HG02610 (cell line): ENCODE measurements around the gene SNX33.

Experiments
- ATAC-seq: cut with Tn5 transposase; IDR thresholded peaks from one replicate; pipeline ENCODE4 v1.9.1; 2021; ENCODE audit warnings: mild to moderate bottlenecking, moderate library complexity; ENCODE audit not compliant: unreplicated experiment

The SNX33 gene

DNA sequence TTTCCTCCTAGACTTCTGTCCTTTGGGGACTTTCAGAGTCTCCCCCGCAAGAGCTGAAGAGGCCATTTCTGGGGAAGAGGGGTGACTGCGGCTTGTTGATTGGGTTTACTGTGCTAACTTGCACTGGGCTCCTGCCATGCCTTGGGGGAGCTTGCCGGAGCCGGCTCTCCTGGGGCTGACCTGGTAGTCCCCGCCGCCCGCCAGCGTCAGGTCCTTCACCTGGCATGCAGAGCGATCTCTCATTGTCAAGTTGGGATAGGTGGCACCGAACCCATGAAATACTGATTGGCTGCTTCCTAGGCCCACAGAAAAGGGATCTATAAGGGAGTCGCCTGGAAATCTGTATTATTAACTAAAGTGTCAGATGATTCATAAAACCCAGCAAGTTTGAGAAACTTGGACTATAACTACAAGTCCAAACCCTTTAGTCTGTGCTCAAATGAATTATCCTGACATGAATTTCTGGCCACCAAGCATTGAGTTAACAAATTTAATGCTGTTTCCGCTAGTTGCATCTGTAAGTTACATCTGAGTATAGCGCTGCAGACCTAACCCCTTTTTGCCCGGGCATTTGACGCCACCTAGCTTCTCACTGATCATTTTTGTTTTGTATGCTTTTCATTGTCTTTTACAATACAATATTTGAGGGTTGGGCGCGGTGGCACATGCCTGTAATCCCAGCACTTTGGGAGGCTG lies 7.1 kb upstream of the SNX33 start:
- ATAC-seq: peak; percentile 26

DNA sequence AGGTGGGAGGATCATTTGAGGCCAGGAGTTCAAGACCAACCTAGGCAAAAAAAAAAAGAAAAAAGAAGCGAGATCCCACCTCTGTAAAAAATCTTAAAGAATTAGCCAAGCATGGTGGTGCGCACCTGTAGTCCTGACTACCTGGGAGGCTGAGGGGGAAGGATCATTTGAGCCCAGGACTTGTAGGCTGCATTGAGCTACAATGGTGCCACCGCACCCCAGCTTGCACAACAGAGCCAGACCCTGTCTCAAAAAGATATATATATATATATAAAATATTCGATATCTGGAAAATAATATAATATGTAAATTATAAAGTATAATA lies 6.6 kb upstream of the SNX33 start:
- ATAC-seq: no peak

GRCh38 chr15:75641603-75642002 lies 6.1 kb upstream of the SNX33 start:
- no peak for ATAC-seq

- no peak for ATAC-seq
Measured at GRCh38 chr15:75644376-75644775, 3.3 kb upstream of the SNX33 start.

GRCh38 chr15:75646112-75646943 lies 1.4 kb upstream of the SNX33 start:
- ATAC-seq: no peak

- no peak for ATAC-seq
Measured at GRCh38 chr15:75646944-75647364, 758 bp upstream of the SNX33 start.

DNA sequence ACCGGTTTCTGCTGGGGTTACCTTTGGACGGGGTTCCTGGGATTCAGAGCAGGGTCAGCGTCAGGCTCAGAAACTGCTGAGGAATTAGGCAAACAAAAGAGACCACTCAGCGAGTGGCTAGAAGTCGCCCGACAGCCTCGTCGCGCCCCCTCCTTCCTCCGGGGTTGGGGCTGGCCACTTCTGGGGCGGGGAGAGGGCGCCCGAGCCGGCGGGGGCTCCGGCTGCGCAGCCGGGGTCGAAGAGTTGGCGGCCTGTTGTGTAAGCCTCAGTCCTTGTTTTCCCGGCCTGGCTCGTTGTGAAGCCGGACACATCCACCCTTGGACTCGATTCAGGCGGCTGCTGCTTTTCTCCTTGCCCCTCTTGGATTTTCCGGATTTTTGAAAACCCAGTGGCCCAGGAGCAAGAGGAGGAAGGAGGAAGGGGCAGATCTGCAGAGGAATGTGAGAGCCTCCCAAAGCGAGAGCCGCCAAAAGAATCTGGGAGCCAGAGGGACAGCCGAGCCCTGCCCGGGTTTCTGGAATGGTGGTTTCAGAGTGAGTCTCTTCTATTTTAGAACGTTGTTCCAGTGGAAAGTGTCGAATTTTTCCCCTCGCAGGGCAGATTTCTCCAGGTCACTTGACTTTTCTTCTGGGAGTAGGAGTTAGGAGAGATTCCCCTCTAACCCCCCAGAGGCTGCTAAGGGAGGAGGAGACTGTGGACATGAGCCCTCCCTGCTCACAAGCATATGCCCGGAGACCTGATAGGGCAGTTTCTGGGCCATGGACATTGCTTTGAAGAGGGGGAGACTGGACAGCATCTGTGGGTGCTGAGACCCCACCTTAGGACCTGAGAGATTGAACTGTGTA lies 666 bp downstream of the SNX33 start:
- no peak for ATAC-seq

- no peak for ATAC-seq
Measured at GRCh38 chr15:75649045-75649761, 1.5 kb downstream of the SNX33 start.

DNA sequence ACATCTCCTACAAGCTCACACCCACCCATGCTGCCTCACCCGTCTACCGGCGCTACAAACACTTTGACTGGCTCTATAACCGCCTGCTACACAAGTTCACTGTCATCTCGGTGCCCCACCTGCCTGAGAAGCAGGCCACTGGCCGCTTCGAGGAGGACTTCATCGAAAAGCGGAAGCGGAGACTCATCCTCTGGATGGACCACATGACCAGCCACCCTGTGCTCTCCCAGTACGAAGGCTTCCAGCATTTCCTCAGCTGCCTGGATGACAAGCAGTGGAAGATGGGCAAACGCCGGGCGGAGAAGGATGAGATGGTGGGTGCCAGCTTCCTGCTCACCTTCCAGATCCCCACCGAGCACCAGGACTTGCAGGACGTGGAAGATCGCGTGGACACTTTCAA lies 2.1 kb downstream of the SNX33 start:
- no peak for ATAC-seq

DNA sequence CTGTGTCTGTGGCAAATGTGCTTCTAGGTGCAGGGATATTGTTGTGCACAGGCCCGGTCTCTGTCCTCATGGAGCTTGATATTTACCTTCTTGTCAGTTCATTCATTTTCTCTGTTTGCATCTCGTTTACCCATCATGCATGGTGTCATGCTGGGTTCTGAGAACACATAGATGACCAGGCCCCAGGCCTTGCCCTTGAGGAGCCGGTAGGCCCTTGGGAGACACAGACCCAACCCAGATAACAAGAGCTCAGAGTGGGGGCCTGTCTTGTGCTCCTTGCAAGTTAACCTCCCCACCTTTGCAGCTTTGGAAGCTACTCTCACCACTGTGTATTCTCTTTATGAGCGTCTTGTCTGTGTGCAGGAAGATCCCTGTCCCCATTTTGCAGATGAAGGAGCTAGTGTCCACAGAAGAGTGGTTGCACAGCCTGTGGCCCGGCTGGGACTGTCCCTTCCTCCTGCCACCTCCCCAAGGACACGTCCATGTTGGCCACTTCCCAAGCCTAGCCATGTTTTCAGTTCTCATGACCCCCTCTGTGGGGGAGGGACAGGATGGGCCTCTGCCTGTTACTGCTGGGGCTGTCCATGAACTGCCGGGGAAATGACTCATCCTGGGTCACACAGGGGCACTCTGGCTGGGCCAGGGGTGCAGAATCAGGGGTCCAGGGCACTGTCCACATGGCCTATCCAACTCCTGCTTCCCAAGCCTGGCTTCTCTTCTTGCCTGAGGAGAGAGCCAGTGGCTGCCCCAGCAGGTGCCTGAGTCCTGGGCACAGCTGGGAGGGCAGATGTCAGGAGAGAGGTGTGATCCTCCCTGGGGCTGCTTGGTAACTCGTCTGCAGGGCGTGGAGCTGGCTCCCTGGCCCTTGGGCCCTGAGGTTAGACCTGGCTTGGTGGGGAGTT lies 3.4 kb downstream of the SNX33 start:
- no peak for ATAC-seq

GRCh38 chr15:75651810-75652543 lies 4.3 kb downstream of the SNX33 start:
- ATAC-seq: no peak

DNA sequence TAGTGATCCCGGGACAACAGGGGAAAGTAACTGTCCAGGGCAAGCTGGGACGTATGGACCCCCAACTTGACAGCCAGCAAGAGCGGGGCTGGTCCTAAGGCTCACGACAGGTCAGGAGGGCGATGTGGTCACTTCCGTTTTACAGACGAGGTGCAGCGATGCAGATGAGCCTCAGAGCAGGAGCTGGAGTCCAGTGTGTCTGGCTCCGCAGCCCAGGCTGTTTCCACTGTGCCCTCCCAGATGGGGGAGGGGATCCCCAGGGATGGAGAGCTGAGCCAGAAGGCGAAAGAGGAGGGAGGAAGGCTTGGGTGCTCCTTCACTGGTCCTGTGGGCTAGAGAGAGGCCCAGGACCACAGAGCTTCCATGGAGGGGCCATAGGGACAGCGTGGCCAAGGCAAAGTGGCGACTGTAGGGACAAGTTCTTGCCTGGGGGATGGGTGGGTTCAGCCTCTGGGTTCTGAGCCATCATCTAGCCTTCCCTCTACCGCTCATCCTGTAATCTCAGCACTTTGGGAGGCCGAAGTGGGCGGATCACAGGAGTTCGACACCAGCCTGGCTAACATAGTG lies 5.7 kb downstream of the SNX33 start:
- ATAC-seq: no peak

DNA sequence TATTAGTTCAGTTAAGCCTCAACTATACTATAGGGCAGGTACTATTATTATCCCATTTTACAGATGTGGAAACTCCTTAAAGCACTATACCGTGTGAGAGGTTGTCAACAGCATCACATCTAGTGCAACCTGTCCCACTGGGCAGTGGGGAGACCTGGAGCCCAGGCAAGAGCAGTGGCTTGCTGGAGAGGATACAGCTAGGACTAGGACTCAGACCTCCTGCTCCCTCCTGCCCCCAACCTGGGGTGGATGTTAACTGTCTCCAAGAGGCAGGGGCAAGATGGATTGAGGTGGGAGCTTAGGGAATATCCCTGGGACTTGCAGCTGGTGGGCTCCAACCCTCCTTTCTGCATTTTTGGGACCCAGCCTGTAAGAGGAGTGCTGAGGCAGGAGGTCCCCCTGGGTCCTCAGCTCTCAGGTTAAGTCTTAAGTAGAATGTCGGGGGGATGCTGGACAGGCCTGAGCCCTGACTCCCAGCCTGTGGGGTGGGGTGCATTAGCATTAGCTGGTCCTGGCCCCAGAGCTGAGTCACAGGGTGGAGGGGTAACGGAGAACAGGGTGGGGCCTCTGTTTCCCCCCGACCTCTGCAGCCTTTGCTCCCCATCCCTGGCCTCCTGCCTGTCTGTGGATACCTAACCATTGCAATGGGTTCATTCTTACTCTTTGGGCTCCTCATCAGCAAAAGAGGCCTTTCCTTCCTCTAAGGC lies 6.6 kb downstream of the SNX33 start:
- no peak for ATAC-seq

- no peak for ATAC-seq
Measured at GRCh38 chr15:75655931-75656330, 8.2 kb downstream of the SNX33 start.

DNA sequence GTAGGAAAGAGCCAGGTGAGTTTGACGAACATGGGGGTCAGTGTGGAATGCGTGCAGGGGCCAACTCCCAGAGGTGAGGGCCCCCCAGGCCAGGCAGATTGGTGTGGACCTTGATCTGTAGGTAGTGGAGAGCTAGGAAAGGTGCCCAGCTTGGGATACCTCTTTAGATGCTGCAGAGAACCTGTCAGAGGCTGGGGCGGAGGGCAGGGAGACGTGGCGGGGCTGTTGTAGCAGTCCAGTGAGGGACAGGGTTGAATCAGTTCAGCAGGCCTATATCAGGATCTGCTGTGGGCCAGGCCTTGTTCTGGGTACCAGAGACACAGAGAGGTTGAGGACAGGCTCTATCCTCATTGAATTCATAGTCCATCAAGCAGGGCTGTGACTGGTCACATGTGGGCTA lies 8.6 kb downstream of the SNX33 start:
- ATAC-seq: no peak

DNA sequence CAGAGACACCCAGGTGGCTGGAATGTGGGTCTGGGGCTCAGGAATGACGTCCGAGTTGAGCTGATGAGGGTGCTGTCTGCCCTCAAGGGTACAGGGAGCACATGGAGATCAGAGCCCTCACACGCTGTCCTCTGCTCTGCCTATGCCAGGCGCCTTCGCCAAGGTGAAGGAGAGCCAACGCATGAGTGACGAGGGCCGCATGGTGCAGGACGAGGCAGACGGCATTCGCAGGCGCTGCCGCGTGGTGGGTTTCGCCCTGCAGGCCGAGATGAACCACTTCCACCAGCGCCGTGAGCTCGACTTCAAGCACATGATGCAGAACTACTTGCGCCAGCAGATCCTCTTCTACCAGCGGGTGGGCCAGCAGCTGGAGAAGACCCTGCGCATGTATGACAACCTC lies 9.1 kb downstream of the SNX33 start:
- ATAC-seq: no peak

GRCh38 chr15:75659141-75659771 lies 11.5 kb downstream of the SNX33 start:
- no peak for ATAC-seq
